A549 (cell line): ENCODE data around the gene KRTAP12-1. TPM values are rescaled to one million over a fixed set of nuclear protein-coding genes. Genes with fewer than 3 reads are reported as not detected.

Experiments used
- polyA plus RNA-seq, 4 experiments: library from polyadenylated mRNA; depleted of rRNA in 3 of 4; stranded (reverse); fragments of >200 nt; fragmentation: RNase III in 1 of 4; extraction: RNeasy Plus Mini Kit Qiagen cat#74134 plus additional on column Dnase treatment in 1 of 4; gene quantifications; 2 replicates in 3 of 4; 3 replicates in 1 of 4; pipeline ENCODE4 v1.2.3, GENCODE V29; 2011 to 2017
- small RNA-seq, 6 experiments: library from RNA; depleted of rRNA; stranded (forward); fragments of <200 nt; gene quantifications; one replicate each; pipeline ENCODE3, GENCODE V24; 2012

Gene KRTAP12-1
- polyA plus RNA-seq, 2 of the 4 experiments (the other 2 are of a cell fraction) = not detected

Small RNA genes within 50 kb of the gene (small RNA-seq; reads per million reads assigned to genes)
- 0 reads per million in 6 experiments for gene KRTAP12-6P

Other genes starting within 250 kb of the KRTAP12-1 start
- 0.59 and 0.66 TPM in 2 replicates for gene LRRC3, start 226.7 kb downstream of the KRTAP12-1 start, polyA plus RNA-seq (2011; rRNA removed)
- 0.96 to 1.1 TPM (median 1.1 TPM) in 3 replicates for gene LRRC3, start 226.7 kb downstream of the KRTAP12-1 start, polyA plus RNA-seq (2017; fragmentation: RNase III; extraction: RNeasy Plus Mini Kit Qiagen cat#74134 plus additional on column Dnase treatment)
- gene KRTAP10-1, start 142.0 kb downstream of the KRTAP12-1 start, polyA plus RNA-seq (2011; rRNA removed) = not detected in 2 replicates
- gene KRTAP10-1, start 142.0 kb downstream of the KRTAP12-1 start, polyA plus RNA-seq (2017; fragmentation: RNase III; extraction: RNeasy Plus Mini Kit Qiagen cat#74134 plus additional on column Dnase treatment) = not detected in 3 replicates
- not detected in 2 replicates for gene KRTAP10-2, start 130.7 kb downstream of the KRTAP12-1 start, polyA plus RNA-seq (2011; rRNA removed)
- not detected in 3 replicates for gene KRTAP10-2, start 130.7 kb downstream of the KRTAP12-1 start, polyA plus RNA-seq (2017; fragmentation: RNase III; extraction: RNeasy Plus Mini Kit Qiagen cat#74134 plus additional on column Dnase treatment)
- gene KRTAP10-3, start 123.4 kb downstream of the KRTAP12-1 start, polyA plus RNA-seq (2011; rRNA removed) = not detected in 2 replicates
- not detected in 3 replicates for gene KRTAP10-3, start 123.4 kb downstream of the KRTAP12-1 start, polyA plus RNA-seq (2017; fragmentation: RNase III; extraction: RNeasy Plus Mini Kit Qiagen cat#74134 plus additional on column Dnase treatment)
- gene KRTAP10-4, start 108.4 kb downstream of the KRTAP12-1 start, polyA plus RNA-seq (2011; rRNA removed) = not detected in 2 replicates
- not detected in 3 replicates for gene KRTAP10-4, start 108.4 kb downstream of the KRTAP12-1 start, polyA plus RNA-seq (2017; fragmentation: RNase III; extraction: RNeasy Plus Mini Kit Qiagen cat#74134 plus additional on column Dnase treatment)
- not detected in 2 replicates for gene KRTAP10-5, start 101.6 kb downstream of the KRTAP12-1 start, polyA plus RNA-seq (2011; rRNA removed)
- not detected in 3 replicates for gene KRTAP10-5, start 101.6 kb downstream of the KRTAP12-1 start, polyA plus RNA-seq (2017; fragmentation: RNase III; extraction: RNeasy Plus Mini Kit Qiagen cat#74134 plus additional on column Dnase treatment)
- gene KRTAP10-6, start 89.7 kb downstream of the KRTAP12-1 start, polyA plus RNA-seq (2011; rRNA removed) = not detected in 2 replicates
- gene KRTAP10-6, start 89.7 kb downstream of the KRTAP12-1 start, polyA plus RNA-seq (2017; fragmentation: RNase III; extraction: RNeasy Plus Mini Kit Qiagen cat#74134 plus additional on column Dnase treatment) = not detected in 3 replicates
- gene KRTAP10-7, start 81.6 kb downstream of the KRTAP12-1 start, polyA plus RNA-seq (2011; rRNA removed) = not detected in 2 replicates
- gene KRTAP10-7, start 81.6 kb downstream of the KRTAP12-1 start, polyA plus RNA-seq (2017; fragmentation: RNase III; extraction: RNeasy Plus Mini Kit Qiagen cat#74134 plus additional on column Dnase treatment) = not detected in 3 replicates
- gene KRTAP10-8, start 70.1 kb downstream of the KRTAP12-1 start, polyA plus RNA-seq (2011; rRNA removed) = not detected in 2 replicates
- not detected in 3 replicates for gene KRTAP10-8, start 70.1 kb downstream of the KRTAP12-1 start, polyA plus RNA-seq (2017; fragmentation: RNase III; extraction: RNeasy Plus Mini Kit Qiagen cat#74134 plus additional on column Dnase treatment)
- gene KRTAP10-9, start 55.1 kb downstream of the KRTAP12-1 start, polyA plus RNA-seq (2011; rRNA removed) = not detected in 2 replicates
- gene KRTAP10-9, start 55.1 kb downstream of the KRTAP12-1 start, polyA plus RNA-seq (2017; fragmentation: RNase III; extraction: RNeasy Plus Mini Kit Qiagen cat#74134 plus additional on column Dnase treatment) = not detected in 3 replicates
- gene KRTAP10-10, start 44.8 kb downstream of the KRTAP12-1 start, polyA plus RNA-seq (2011; rRNA removed) = not detected in 2 replicates
- not detected in 3 replicates for gene KRTAP10-10, start 44.8 kb downstream of the KRTAP12-1 start, polyA plus RNA-seq (2017; fragmentation: RNase III; extraction: RNeasy Plus Mini Kit Qiagen cat#74134 plus additional on column Dnase treatment)
- gene KRTAP10-11, start 35.7 kb downstream of the KRTAP12-1 start, polyA plus RNA-seq (2011; rRNA removed) = not detected in 2 replicates
- not detected in 3 replicates for gene KRTAP10-11, start 35.7 kb downstream of the KRTAP12-1 start, polyA plus RNA-seq (2017; fragmentation: RNase III; extraction: RNeasy Plus Mini Kit Qiagen cat#74134 plus additional on column Dnase treatment)
- gene KRTAP12-4, start 27.5 kb downstream of the KRTAP12-1 start, polyA plus RNA-seq (2011; rRNA removed) = not detected in 2 replicates
- gene KRTAP12-4, start 27.5 kb downstream of the KRTAP12-1 start, polyA plus RNA-seq (2017; fragmentation: RNase III; extraction: RNeasy Plus Mini Kit Qiagen cat#74134 plus additional on column Dnase treatment) = not detected in 3 replicates
- not detected in 2 replicates for gene KRTAP12-3, start 24.2 kb downstream of the KRTAP12-1 start, polyA plus RNA-seq (2011; rRNA removed)
- not detected in 3 replicates for gene KRTAP12-3, start 24.2 kb downstream of the KRTAP12-1 start, polyA plus RNA-seq (2017; fragmentation: RNase III; extraction: RNeasy Plus Mini Kit Qiagen cat#74134 plus additional on column Dnase treatment)
- not detected in 2 replicates for gene KRTAP12-2, start 15.2 kb downstream of the KRTAP12-1 start, polyA plus RNA-seq (2011; rRNA removed)
- gene KRTAP12-2, start 15.2 kb downstream of the KRTAP12-1 start, polyA plus RNA-seq (2017; fragmentation: RNase III; extraction: RNeasy Plus Mini Kit Qiagen cat#74134 plus additional on column Dnase treatment) = not detected in 3 replicates
- gene KRTAP10-12, start 15.0 kb upstream of the KRTAP12-1 start, polyA plus RNA-seq (2011; rRNA removed) = not detected in 2 replicates
- not detected in 3 replicates for gene KRTAP10-12, start 15.0 kb upstream of the KRTAP12-1 start, polyA plus RNA-seq (2017; fragmentation: RNase III; extraction: RNeasy Plus Mini Kit Qiagen cat#74134 plus additional on column Dnase treatment)
- gene TSPEAR, start 29.4 kb upstream of the KRTAP12-1 start, polyA plus RNA-seq (2011; rRNA removed) = not detected in 2 replicates
- gene TSPEAR, start 29.4 kb upstream of the KRTAP12-1 start, polyA plus RNA-seq (2017; fragmentation: RNase III; extraction: RNeasy Plus Mini Kit Qiagen cat#74134 plus additional on column Dnase treatment) = not detected in 3 replicates
- 65.8 and 68.2 TPM in 2 replicates for gene UBE2G2, start 119.7 kb upstream of the KRTAP12-1 start, polyA plus RNA-seq (2011; rRNA removed)
- gene UBE2G2, start 119.7 kb upstream of the KRTAP12-1 start, polyA plus RNA-seq (2017; fragmentation: RNase III; extraction: RNeasy Plus Mini Kit Qiagen cat#74134 plus additional on column Dnase treatment) = 56.9 to 63.5 TPM (median 62.7 TPM) in 3 replicates
- gene SUMO3, start 135.9 kb upstream of the KRTAP12-1 start, polyA plus RNA-seq (2011; rRNA removed) = 77.7 and 110 TPM in 2 replicates
- 69.2 to 79.4 TPM (median 78.4 TPM) in 3 replicates for gene SUMO3, start 135.9 kb upstream of the KRTAP12-1 start, polyA plus RNA-seq (2017; fragmentation: RNase III; extraction: RNeasy Plus Mini Kit Qiagen cat#74134 plus additional on column Dnase treatment)
- 97.6 and 99.4 TPM in 2 replicates for gene PTTG1IP, start 191.5 kb upstream of the KRTAP12-1 start, polyA plus RNA-seq (2011; rRNA removed)
- gene PTTG1IP, start 191.5 kb upstream of the KRTAP12-1 start, polyA plus RNA-seq (2017; fragmentation: RNase III; extraction: RNeasy Plus Mini Kit Qiagen cat#74134 plus additional on column Dnase treatment) = 93.2 to 103 TPM (median 98.7 TPM) in 3 replicates
- 0.59 and 0.62 TPM in 2 replicates for gene ITGB2, start 238.7 kb upstream of the KRTAP12-1 start, polyA plus RNA-seq (2011; rRNA removed)
- gene ITGB2, start 238.7 kb upstream of the KRTAP12-1 start, polyA plus RNA-seq (2017; fragmentation: RNase III; extraction: RNeasy Plus Mini Kit Qiagen cat#74134 plus additional on column Dnase treatment) = 0.34 to 0.54 TPM (median 0.46 TPM) in 3 replicates